Measurements from ENCODE around the gene VOPP1.

DNA sequence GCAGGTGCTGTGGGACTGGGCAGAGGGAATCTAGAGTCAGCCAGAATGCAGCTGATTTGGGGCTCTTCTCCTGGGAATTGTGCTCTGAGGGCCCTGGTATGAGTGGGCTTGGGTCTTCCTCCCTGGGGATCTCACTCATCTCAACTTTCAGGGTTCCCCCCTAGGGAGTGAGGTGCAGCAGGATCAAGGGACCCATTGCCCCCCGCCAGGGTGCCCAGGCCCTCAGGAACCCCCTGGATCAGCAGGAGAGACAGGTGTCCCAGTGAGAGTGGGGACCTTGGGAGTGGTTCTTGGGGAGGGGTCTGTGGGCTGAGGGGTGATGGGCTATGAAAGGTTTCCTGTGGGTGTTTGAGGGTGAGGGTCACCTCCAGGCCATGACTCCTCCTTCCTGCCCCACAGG lies 17.6 kb upstream of the VOPP1 start:
- TF ChIP-seq EGR1 (IDR thresholded peaks at IDR 0.05) (no peak), NFIC (IDR thresholded peaks at IDR 0.05) (no peak), CEBPB (IDR thresholded peaks at IDR 0.05) (no peak), YY1 (IDR thresholded peaks at IDR 0.05; ENCODE audit: low read depth) (no peak), RAD21 (IDR thresholded peaks at IDR 0.05; ENCODE audit: low read depth) (no peak), REST (IDR thresholded peaks at IDR 0.05; ENCODE audit: low read depth) (no peak), FOXM1 (IDR thresholded peaks at IDR 0.05; ENCODE audit: borderline replicate concordance, low read depth) (no peak), ZBTB7A (IDR thresholded peaks at IDR 0.05; ENCODE audit: low read depth) (no peak), TAF1 (IDR thresholded peaks at IDR 0.05; ENCODE audit: low read depth) (no peak), TCF12 (IDR thresholded peaks at IDR 0.05; ENCODE audit: low read depth) (no peak)
- TF ChIP-seq, protein P1, sequence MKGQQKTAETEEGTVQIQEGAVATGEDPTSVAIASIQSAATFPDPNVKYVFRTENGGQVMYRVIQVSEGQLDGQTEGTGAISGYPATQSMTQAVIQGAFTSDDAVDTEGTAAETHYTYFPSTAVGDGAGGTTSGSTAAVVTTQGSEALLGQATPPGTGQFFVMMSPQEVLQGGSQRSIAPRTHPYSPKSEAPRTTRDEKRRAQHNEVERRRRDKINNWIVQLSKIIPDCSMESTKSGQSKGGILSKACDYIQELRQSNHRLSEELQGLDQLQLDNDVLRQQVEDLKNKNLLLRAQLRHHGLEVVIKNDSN (IDR thresholded peaks at IDR 0.05): no peak
